Measurements from ENCODE around the gene TMEFF2.
A peak's percentile ranks its signal among the peaks of the same experiment; 100 is the strongest.

TMEFF2 gene, protein sequence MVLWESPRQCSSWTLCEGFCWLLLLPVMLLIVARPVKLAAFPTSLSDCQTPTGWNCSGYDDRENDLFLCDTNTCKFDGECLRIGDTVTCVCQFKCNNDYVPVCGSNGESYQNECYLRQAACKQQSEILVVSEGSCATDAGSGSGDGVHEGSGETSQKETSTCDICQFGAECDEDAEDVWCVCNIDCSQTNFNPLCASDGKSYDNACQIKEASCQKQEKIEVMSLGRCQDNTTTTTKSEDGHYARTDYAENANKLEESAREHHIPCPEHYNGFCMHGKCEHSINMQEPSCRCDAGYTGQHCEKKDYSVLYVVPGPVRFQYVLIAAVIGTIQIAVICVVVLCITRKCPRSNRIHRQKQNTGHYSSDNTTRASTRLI

DNA sequence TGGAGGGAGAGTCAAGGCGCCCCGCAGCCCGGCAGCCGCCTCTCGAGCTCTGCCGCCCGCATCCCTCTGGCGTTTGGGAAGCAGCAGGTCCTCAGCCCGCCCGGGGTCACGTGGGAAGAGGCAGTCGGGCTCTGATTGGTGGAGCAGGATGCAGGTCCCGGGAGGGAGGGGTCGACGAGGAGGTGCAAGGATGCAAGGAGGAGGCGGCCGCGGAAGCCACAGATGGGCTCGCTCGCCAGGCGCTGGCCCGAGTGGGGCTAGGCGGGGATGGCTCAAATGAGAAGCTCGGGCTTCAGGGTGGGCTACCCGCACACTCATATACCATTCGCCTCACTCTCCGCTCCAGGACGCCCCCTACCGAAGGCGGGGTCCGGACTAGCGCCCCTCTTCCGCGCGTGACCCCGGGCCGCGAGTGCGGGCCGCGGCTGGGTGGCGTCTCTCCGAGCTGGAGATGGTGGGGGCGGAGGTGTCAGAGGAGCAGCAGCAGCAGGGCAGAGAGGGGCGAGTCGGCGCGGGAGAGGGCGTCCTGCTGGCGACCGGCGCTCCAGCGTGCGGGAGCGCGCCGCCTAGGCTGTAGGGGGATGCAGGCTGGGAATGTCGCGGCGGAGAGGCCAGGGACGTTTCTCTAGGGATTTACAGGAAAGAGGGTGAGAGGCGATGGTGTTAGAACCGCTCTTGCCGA, at the start of gene TMEFF2:
Gene TMEFF2, minus strand, starts transcription at position 68 of the 682 bp plus-strand sequence. CDS start 409 bp downstream, outside the sequence.
- peak within 1 kb of the TSS; percentile 68 for H3K4me3 ChIP-seq (ENCODE audit: control insufficient read depth, low read depth, low read length)
- TF ChIP-seq CTCF (IDR thresholded peaks at IDR 0.05; ENCODE audit: control insufficient read depth, insufficient read depth, low read depth, low read length, missing control alignments): peak; percentile 29

GRCh38 chr2:192243488-192243887, 48.8 kb upstream of the TMEFF2 start:
- H3K4me3 ChIP-seq (ENCODE audit: control insufficient read depth, low read depth, low read length): no peak overlapping the region
- no peak for TF ChIP-seq CTCF (IDR thresholded peaks at IDR 0.05; ENCODE audit: control insufficient read depth, insufficient read depth, low read depth, low read length, missing control alignments)
- no peak for DNase-seq (ENCODE audit: low read depth)

More for the DNA sequence above, at the start of gene TMEFF2:
- peak; percentile 29 for DNase-seq (ENCODE audit: low read depth)

- DNase-seq (ENCODE audit: low read depth): peak; percentile 23
- no peak for TF ChIP-seq CTCF (IDR thresholded peaks at IDR 0.05; ENCODE audit: control insufficient read depth, insufficient read depth, low read depth, low read length, missing control alignments)
- H3K4me3 ChIP-seq (ENCODE audit: control insufficient read depth, low read depth, low read length): no peak overlapping the region
Measured at GRCh38 chr2:192236136-192236535, 41.4 kb upstream of the TMEFF2 start.

GRCh38 chr2:192230889-192231453, 36.2 kb upstream of the TMEFF2 start:
- TF ChIP-seq CTCF (IDR thresholded peaks at IDR 0.05; ENCODE audit: control insufficient read depth, insufficient read depth, low read depth, low read length, missing control alignments): no peak
- no peak overlapping the region for H3K4me3 ChIP-seq (ENCODE audit: control insufficient read depth, low read depth, low read length)
- DNase-seq (ENCODE audit: low read depth): no peak

- no peak for TF ChIP-seq CTCF (IDR thresholded peaks at IDR 0.05; ENCODE audit: control insufficient read depth, insufficient read depth, low read depth, low read length, missing control alignments)
- no peak overlapping the region for H3K4me3 ChIP-seq (ENCODE audit: control insufficient read depth, low read depth, low read length)
- no peak for DNase-seq (ENCODE audit: low read depth)
Measured at GRCh38 chr2:192228685-192229084, 34.0 kb upstream of the TMEFF2 start.

DNA sequence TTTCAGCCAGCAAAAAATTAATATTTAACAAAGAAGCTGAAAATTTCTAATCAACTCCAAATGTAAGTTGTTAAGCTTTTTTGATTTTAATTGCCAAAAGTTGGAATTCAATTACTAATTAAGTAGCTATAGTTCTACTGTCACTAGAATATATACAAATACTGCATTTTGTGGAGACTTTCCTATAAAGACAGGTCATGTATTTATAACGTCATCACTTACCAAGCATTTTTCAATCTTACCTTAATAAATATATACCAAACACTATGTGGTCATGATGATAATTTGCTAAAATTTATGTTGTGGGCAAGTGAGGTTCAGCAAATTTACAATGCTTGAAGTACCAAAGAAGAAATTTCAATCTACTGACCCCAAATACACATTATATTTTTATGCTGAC, 24.2 kb upstream of the TMEFF2 start:
- H3K4me3 ChIP-seq (ENCODE audit: control insufficient read depth, low read depth, low read length): no peak overlapping the region
- TF ChIP-seq CTCF (IDR thresholded peaks at IDR 0.05; ENCODE audit: control insufficient read depth, insufficient read depth, low read depth, low read length, missing control alignments): no peak
- DNase-seq (ENCODE audit: low read depth): no peak
